Uterus (tissue), 4 donors: ENCODE results near the gene ACTR8. TPM values are rescaled to one million over a fixed set of nuclear protein-coding genes. Genes with fewer than 3 reads are reported as not detected.

Experiments
- DNase-seq, 2 donors: peaks; one replicate each; pipeline ENCODE4 v3.0.0-alpha.2; 2019 to 2020
- H3K27ac ChIP-seq, 2 donors: fragments of 200-600 bp; sonication (generic); 1 replicate in 1 of 2; 2 replicates in 1 of 2; pipeline ENCODE4 v1.5.1; 2016 to 2018
- H3K27me3 ChIP-seq, 2 donors: fragments of 200-600 bp; sonication (generic); one replicate each; pipeline ENCODE4 v1.5.1; 2018 to 2019; ENCODE audit warnings: control low read depth in 1 of 2
- H3K36me3 ChIP-seq, 2 donors: fragments of 200-600 bp; sonication (generic); one replicate each; pipeline ENCODE4 v1.5.1; 2019; ENCODE audit warnings: control low read depth in 1 of 2
- H3K4me1 ChIP-seq, 2 donors: fragments of 200-600 bp; sonication (generic); one replicate each; pipeline ENCODE4 v1.5.1; 2018 to 2019; ENCODE audit warnings: control low read depth in 1 of 2
- H3K4me3 ChIP-seq, 2 donors: fragments of 200-600 bp; sonication (generic); 1 replicate in 1 of 2; 2 replicates in 1 of 2; pipeline ENCODE4 v1.5.1; 2018 to 2019; ENCODE audit warnings: mild to moderate bottlenecking in 1 of 2
- H3K9me3 ChIP-seq, 2 donors: fragments of 200-600 bp; sonication (generic); one replicate each; pipeline ENCODE4 v1.5.1; 2019; ENCODE audit warnings: control low read depth in 1 of 2
- POLR2A ChIP-seq, 2 donors: fragments of 450-650 bp; IDR thresholded peaks; one replicate each; pipeline ENCODE4 v1.6.1; 2016; ENCODE audit warnings: antibody characterized with exemption in 2 of 2, mild to moderate bottlenecking in 1 of 2, moderate library complexity in 1 of 2
- intact Hi-C: fragments of 100-400 bp; cut with DNase I; formaldehyde crosslinking; loops from one replicate; pipeline ENCODE4 v1.15.1; 2023; ENCODE audit warnings: low total_unique reads
- total RNA-seq, 4 donors: library from RNA; depleted of rRNA in 3 of 4; stranded (reverse); fragments of >200 nt in 3 of 4; gene quantifications; one replicate each; pipeline versions ENCODE4 v1.1.0 to v1.2.4, GENCODE V29; 2014 to 2023
- TF ChIP-seq, protein P1 (sequence below), 4 experiments: fragments of 200-600 bp in 2 of 4; fragments of 450-650 bp in 2 of 4; sonication (generic) in 2 of 4; IDR thresholded peaks; one replicate each; pipeline ENCODE4 v1.5.1; 2016 to 2019; ENCODE audit warnings: antibody characterized with exemption in 4 of 4, mild to moderate bottlenecking in 2 of 4, moderate library complexity in 1 of 4
- donor health status: DM: yes; HTN: yes; CAD: no.

The ACTR8 gene
- total RNA-seq, 4 donors from 2014 or later, result 23.2 to 56.8 (median 31.6) TPM

DNA sequence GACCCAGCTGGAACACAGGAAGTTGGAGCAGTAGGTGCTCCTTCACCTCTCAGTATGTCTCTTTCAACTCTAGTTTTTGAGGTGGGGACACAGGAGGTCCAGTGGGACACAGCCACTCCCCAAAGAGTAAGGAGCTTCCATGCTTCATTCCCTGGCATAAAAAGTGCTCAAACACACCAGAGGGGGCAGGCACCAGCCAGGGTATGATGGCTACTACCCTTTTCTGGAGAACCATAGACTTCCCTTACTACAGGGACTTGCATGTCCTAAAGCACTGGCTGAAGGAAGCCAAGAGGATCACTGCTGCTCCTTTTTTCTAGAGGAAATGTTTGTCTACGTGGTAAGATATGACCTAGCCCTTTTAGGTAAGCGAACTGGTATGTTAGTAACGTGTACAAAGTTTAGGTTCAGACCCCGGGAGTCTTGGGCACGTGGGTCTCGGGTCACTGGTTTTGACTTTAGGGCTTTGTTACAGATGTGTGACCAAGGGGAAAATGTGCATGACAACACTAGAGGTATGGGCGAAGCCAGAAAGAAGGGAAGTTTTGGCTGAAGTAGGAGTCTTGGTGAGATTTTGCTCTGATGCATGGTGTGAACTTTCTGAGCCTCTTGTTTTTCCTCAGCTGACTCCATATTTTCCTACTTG, 23.7 kb downstream of the ACTR8 start:
- H3K36me3 ChIP-seq, result no peaks in the 10 kb centered on the region
- no peak overlapping the region for H3K27ac ChIP-seq
- no peak overlapping the region for H3K4me3 ChIP-seq
- TF ChIP-seq, protein P1, sequence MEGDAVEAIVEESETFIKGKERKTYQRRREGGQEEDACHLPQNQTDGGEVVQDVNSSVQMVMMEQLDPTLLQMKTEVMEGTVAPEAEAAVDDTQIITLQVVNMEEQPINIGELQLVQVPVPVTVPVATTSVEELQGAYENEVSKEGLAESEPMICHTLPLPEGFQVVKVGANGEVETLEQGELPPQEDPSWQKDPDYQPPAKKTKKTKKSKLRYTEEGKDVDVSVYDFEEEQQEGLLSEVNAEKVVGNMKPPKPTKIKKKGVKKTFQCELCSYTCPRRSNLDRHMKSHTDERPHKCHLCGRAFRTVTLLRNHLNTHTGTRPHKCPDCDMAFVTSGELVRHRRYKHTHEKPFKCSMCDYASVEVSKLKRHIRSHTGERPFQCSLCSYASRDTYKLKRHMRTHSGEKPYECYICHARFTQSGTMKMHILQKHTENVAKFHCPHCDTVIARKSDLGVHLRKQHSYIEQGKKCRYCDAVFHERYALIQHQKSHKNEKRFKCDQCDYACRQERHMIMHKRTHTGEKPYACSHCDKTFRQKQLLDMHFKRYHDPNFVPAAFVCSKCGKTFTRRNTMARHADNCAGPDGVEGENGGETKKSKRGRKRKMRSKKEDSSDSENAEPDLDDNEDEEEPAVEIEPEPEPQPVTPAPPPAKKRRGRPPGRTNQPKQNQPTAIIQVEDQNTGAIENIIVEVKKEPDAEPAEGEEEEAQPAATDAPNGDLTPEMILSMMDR (IDR thresholded peaks at IDR 0.05), result no peak
- TF ChIP-seq POLR2A (IDR thresholded peaks at IDR 0.05), result no peak
- no peak for DNase-seq
- no peaks in the 10 kb centered on the region for H3K9me3 ChIP-seq
- intact Hi-C loops, result no loop called here
- no peaks in the 10 kb centered on the region for H3K4me1 ChIP-seq
- no peaks in the 10 kb centered on the region for H3K27me3 ChIP-seq

DNA sequence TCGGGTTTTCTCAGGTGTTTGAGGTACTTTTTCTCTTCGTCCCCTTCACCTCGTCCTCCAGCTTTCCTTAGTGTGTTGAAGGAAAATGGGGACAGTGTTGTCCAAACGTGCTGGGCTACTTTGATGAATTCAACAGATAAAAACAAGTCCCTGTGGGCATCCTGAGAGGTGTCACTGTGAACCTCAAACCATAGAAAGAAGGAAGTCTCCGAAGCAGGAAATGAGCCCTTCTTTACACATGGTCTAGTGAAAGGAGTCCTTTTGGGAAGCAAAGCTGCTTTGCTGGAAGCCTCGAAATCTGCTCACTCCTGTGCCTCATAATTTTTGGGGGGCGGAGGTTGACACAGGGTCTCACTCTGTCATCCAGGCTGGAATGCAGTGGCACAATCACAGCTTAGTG, 25.0 kb downstream of the ACTR8 start:
- Histone ChIP-seq H3K27ac (no peak overlapping the region), H3K9me3 (no peaks in the 10 kb centered on the region), H3K36me3 (no peaks in the 10 kb centered on the region), H3K27me3 (no peaks in the 10 kb centered on the region), H3K4me1 (no peaks in the 10 kb centered on the region), H3K4me3 (no peak overlapping the region)
- no peak for DNase-seq
- TF ChIP-seq POLR2A (IDR thresholded peaks at IDR 0.05), result no peak
- TF ChIP-seq, protein P1 (IDR thresholded peaks at IDR 0.05), result no peak
- intact Hi-C loops, result no loop called here

DNA sequence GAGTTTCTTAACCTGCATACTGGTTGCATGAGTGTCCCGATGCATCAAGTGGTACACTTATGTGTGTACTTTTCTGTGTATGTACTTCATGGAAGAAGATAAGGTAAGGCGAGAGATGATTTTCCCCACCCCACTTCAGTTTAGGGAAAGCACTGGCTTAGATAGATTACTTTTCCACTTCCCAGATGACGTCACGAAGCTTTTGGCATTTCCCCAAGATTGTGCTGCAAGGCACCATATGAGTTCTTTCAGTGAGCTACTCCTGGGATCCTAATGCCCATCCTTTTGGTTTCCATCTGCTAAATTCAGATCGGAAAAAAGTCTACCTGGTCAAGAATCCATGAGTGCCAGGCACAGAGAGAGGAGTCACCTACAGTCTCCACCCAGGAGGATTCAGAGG, 31.1 kb downstream of the ACTR8 start:
- H3K27me3 ChIP-seq, result no peaks in the 10 kb centered on the region
- intact Hi-C loops, result no loop called here
- H3K9me3 ChIP-seq, result no peaks in the 10 kb centered on the region
- H3K36me3 ChIP-seq, result no peaks in the 10 kb centered on the region
- H3K4me3 ChIP-seq, result no peak overlapping the region
- no peak overlapping the region for H3K27ac ChIP-seq
- DNase-seq, result peak; percentile 38 to 41
- TF ChIP-seq, protein P1 (IDR thresholded peaks at IDR 0.05), result no peak
- no peak for TF ChIP-seq POLR2A (IDR thresholded peaks at IDR 0.05)
- no peaks in the 10 kb centered on the region for H3K4me1 ChIP-seq

DNA sequence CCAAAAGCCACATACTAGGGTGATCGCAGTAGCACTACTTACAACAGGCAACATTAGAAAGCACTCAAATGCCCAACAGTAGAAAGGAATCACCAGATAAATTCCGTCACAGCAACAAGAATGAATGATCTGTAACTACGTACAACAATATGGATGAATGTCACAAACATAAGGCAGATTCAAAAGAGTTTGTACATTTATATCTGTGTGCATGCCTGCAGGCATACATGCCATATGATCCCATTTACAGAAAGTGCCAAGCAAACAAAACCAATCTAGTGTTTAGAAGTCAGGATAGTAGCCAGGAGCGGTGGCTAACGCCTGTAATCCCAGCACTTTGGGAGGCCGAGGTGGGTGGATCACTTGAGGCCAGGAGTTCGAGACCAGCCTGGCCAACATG, 32.0 kb downstream of the ACTR8 start:
- no peak for DNase-seq
- Histone ChIP-seq H3K27ac (no peak overlapping the region), H3K4me3 (no peak overlapping the region), H3K36me3 (no peaks in the 10 kb centered on the region), H3K9me3 (no peaks in the 10 kb centered on the region), H3K27me3 (no peaks in the 10 kb centered on the region), H3K4me1 (no peaks in the 10 kb centered on the region)
- intact Hi-C loops, result no loop called here
- no peak for TF ChIP-seq POLR2A (IDR thresholded peaks at IDR 0.05)
- TF ChIP-seq, protein P1 (IDR thresholded peaks at IDR 0.05), result no peak

DNA sequence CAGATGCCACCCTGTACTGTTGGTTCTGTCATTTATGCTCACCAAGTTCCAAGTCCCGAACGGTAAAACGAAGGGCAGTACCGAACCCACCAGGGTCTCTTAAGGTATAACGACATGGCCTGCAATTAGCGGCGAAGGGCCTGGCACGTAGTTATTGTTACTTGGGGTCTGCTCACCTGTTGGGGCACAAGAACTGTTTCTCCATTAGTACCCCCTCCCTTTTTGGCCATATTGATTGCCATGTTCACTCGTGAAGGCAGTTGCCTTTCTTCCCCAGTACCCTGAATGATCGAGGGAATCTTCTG, 35.1 kb downstream of the ACTR8 start:
- Histone ChIP-seq H3K27ac (peak overlapping the region in 1 of 2 donors; percentile 87), H3K36me3 (no peaks in the 10 kb centered on the region), H3K27me3 (no peaks in the 10 kb centered on the region), H3K4me1 (peaks cover 0 to 3% of the 10 kb centered on the region in 2 donors), H3K9me3 (no peaks in the 10 kb centered on the region), H3K4me3 (peak overlapping the region; percentile 24 to 71)
- intact Hi-C loops, result no loop called here
- TF ChIP-seq, protein P1 (IDR thresholded peaks at IDR 0.05), result no peak
- no peak for TF ChIP-seq POLR2A (IDR thresholded peaks at IDR 0.05)
- no peak for DNase-seq
